ENCODE data around the gene CRY2. TPM values are rescaled to one million over a fixed set of nuclear protein-coding genes. Genes with fewer than 3 reads are reported as not detected.
A peak's percentile ranks its signal among the peaks of the same experiment; 100 is the strongest.

The CRY2 gene
- total and polyA plus RNA-seq, 2 of the 13 experiments (the other 11 are each of a cell fraction or from before 2014, with no cell fraction given): 10.1 to 12.2 TPM

DNA sequence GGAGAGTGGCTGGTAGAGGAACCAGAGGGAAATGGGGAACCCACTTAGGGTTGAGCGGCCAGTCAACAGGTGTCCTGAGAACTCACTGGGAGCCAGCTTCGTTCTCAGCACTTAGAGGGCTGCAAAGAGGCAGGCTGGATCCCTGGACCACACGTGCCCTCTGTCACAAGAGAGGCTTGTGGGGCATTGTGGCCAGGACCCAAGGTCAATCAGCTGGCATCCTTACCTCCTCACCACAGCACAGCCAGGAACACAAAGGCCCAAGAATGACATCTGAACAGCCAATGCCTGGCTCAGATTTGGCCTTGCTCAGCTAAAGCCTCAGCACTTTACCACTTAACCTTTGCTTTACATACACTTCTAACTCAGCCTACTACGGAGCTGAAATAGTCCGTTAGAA lies 45.6 kb downstream of the CRY2 start:
- WGBS (ENCODE audit: low lambda C conversion rate): 22% methylated on average over 3 of the region's 5 CpGs
- intact Hi-C loops (cut with micrococcal nuclease; ENCODE audit: unreplicated experiment): no loop called here

More for the DNA sequence above, 45.6 kb downstream of the CRY2 start:
- TF ChIP-seq STAG1 (CRISPR knock-in tag; IDR thresholded peaks at IDR 0.05) (no peak), TERF1 (CRISPR knock-in tag; IDR thresholded peaks at IDR 0.05) (no peak), ZNF331 (CRISPR knock-in tag; IDR thresholded peaks at IDR 0.05) (no peak), SMARCE1 (IDR thresholded peaks at IDR 0.05; ENCODE audit: borderline replicate concordance) (no peak), MEIS2 (CRISPR knock-in tag; IDR thresholded peaks at IDR 0.05) (no peak), ZNF546 (CRISPR knock-in tag; conservative IDR thresholded peaks at IDR 0.05) (no peak), ZNF512 (CRISPR knock-in tag; IDR thresholded peaks at IDR 0.05) (no peak), ISL2 (CRISPR knock-in tag; IDR thresholded peaks at IDR 0.05) (no peak), ZNF234 (CRISPR knock-in tag; conservative IDR thresholded peaks at IDR 0.05) (no peak), ATAD3A (CRISPR knock-in tag; IDR thresholded peaks at IDR 0.05) (no peak), HHEX (CRISPR knock-in tag; IDR thresholded peaks at IDR 0.05) (no peak), ZNF83 (CRISPR knock-in tag; IDR thresholded peaks at IDR 0.05; ENCODE audit: borderline replicate concordance) (no peak), HNRNPUL1 (IDR thresholded peaks at IDR 0.05; ENCODE audit: low read depth, low read length) (no peak), NPAS2 (CRISPR knock-in tag; IDR thresholded peaks at IDR 0.05; ENCODE audit: borderline replicate concordance) (no peak), KMT2B (CRISPR knock-in tag; IDR thresholded peaks at IDR 0.05) (no peak)
- DNase-seq (ENCODE audit: low spot score) (no peak), FAIRE-seq (no peak), ATAC-seq (no peak; the same call in 2 of the 3 replicates)
- no peak overlapping the region for H3K27ac ChIP-seq (ENCODE audit: extremely low read length, insufficient read depth, low read length)
- H3K79me2 ChIP-seq (ENCODE audit: insufficient read depth, low read length): no peaks in the 10 kb centered on the region
- H3K9ac ChIP-seq (ENCODE audit: insufficient read depth, low read depth, low read length): no peak overlapping the region
- in situ Hi-C loops (cut with HindIII; ENCODE audit: extremely low pct_ligation_motif_present, low pct_unique_long_range_greater_than_20kb): no loop called here
- H3K4me3 ChIP-seq (replicated peaks in 1 of 3; ENCODE audit: insufficient read depth in 1 of 3, low read depth in 2 of 3, low read length in 3 of 3): no peak overlapping the region
- no peaks in the 10 kb centered on the region for H3K36me3 ChIP-seq (replicated peaks in 1 of 2; ENCODE audit: control insufficient read depth in 1 of 2, insufficient read depth in 2 of 2, low read length in 2 of 2)
- CTCF ChIA-PET (ENCODE audit: low intra/inter-chr PET ratio, low total read pairs): no interaction called here
- no peaks in the 10 kb centered on the region for H4K20me1 ChIP-seq (ENCODE audit: insufficient read depth, low read length)
- H2AFZ ChIP-seq (ENCODE audit: low read length): no peak overlapping the region
- peak overlapping the region; percentile 0; the same call in 1 of the 2 replicates for H3K4me2 ChIP-seq (ENCODE audit: low read depth, low read length)
- no TSS peak for BruUV-seq (replicated peaks)
- H3K9me3 ChIP-seq (ENCODE audit: low read length): no peaks in the 10 kb centered on the region
- peaks cover 27% of the 10 kb centered on the region for H3K4me1 ChIP-seq (ENCODE audit: insufficient read depth, low read length)
- peaks cover 0 to 6% of the 10 kb centered on the region in 2 experiments; a peak in 2 of 5 replicates for H3K27me3 ChIP-seq (ENCODE audit: control insufficient read depth in 1 of 2, insufficient read depth in 2 of 2, low read length in 2 of 2)
- POLR2A ChIA-PET: interaction anchor here (1.0 kb wide), 1 partner anchor 16 kb away, joined by 3 read pairs; no protein-coding TSS in a partner anchor

Data from HepG2 (cell line).